HG03378 (cell line): ENCODE results near the gene RIT1.

ENCODE experiments used
- ATAC-seq: cut with Tn5 transposase; IDR thresholded peaks from one replicate; pipeline ENCODE4 v1.9.1; 2021; ENCODE audit warnings: mild to moderate bottlenecking, moderate library complexity; ENCODE audit not compliant: unreplicated experiment

RIT1 gene

GRCh38 chr1:155911156-155912055 is at the start of gene RIT1:
Gene RIT1, minus strand, starts transcription at chr1:155911349. Its CDS starts 588 bp downstream, at chr1:155910761.
- ATAC-seq, result peak; percentile 64

DNA sequence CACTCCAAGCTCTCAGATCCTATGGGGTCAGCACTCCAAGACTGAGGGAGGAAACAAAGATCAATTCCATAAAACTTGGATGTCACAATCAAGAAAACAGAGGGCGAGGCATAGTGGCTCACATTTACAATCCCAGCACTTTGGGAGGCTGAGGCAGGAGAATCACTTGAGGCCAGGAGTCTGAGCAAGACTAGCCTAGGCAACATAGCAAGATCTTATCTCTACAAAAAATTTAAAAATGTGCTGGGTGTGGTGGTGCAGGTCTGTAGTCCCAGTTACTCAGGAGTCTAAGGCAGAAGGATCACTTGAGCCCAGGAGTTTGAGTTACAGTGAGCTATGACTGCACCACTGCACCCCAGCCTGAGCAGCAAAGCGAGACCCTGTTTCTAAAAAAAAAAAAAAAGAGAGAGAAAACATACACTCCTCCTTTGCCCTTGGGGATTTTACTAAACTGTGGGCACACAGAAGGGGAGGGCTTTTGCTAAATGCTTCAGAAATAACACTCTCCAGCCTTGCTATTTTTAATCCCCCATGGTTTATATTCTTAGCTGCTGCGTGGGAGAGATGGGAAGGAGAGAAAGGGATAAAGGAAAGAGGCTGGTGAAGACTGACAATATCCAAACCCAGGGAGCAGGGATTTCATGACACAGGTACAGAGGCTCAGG is 49.1 kb upstream of the RIT1 start:
- no peak for ATAC-seq

DNA sequence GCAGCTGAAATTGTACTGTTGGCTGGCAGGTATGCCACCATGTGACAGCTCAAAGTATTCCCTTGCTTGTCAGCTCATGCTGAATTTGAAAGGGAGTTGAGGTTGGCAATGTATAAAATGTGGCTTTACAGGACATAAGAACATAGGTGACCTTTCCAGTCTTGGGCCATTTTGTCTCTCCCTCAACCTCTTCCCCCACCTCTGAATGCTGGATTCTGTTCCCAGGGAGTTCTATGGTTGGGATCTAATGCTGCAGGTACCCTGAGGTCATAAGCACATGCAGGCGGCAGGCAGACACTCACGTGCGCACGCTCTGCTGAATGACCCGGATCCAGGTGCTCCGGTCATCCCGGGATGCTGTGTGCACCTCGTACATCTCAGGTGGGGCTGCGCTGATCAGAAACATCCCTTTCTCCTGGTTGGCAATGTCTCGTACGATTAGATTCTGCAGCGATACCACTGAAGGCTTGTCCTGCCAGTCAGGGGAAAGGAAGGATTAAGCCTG is 46.3 kb upstream of the RIT1 start:
- no peak for ATAC-seq

GRCh38 chr1:155954645-155955044 is 43.5 kb upstream of the RIT1 start:
- ATAC-seq, result no peak

DNA sequence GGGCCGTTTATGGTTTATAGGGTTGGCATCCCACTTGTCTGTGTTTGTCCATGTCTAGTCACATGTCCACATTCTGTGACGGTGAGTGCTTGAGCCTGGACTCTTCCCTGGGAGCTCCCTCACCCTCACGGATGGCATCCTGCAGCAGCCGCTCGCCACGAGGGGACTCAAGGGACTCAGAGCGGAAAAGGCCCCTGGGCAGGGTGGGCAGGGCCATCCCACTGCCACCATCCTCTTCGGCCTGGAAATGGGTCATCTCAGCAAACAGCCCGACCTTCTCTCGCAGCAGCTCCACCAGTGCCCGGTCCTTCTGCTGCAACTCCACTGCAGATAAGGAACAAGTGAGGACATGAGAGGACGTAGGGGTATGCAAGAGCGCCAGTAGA is 41.3 kb upstream of the RIT1 start:
- ATAC-seq, result no peak

- no peak for ATAC-seq
These were observed 40.8 kb upstream of the RIT1 start for GRCh38 chr1:155951753-155952504.

DNA sequence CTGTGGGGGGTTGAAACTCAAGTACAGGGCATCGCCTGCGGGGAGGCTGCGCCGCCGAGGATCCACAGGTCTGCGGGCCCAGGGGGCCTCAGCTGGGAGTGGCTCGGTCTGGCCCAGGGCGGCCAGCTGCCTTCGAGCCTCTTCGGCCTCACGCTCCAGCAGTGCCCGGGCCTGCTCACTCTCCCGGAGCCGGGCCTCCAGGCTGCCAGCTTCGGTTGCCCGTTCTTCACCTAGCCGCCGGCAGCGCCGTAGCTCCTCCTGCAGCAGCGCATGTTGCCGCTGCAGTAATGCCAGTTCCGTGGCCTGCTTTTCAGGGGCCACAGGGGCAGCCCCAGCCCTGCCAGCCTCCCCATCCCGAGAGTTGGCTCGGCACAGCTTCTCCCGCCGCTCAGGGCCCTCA is 39.7 kb upstream of the RIT1 start:
- ATAC-seq, result no peak

DNA sequence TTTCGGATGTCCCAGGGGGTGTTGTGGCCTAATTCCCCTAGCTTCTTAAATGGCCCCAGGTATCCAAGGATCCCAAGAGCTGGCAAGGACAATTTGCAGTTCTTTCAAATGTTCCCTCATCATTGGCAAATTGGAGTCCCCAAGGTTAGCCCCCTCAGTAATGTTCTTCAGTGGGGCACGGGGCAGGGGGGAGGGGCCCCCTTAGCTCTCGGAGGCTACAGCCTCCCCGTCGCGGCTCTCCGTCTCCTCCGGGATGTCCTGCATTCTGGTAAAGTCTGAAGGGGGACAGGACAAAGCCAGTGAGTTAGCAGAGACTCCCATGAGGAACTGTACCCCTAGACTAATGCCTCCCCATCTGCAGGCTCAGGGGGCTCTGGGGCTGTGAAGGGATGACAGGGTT is 36.6 kb upstream of the RIT1 start:
- no peak for ATAC-seq

- no peak for ATAC-seq
These were observed 36.1 kb upstream of the RIT1 start for GRCh38 chr1:155947292-155947691.

DNA sequence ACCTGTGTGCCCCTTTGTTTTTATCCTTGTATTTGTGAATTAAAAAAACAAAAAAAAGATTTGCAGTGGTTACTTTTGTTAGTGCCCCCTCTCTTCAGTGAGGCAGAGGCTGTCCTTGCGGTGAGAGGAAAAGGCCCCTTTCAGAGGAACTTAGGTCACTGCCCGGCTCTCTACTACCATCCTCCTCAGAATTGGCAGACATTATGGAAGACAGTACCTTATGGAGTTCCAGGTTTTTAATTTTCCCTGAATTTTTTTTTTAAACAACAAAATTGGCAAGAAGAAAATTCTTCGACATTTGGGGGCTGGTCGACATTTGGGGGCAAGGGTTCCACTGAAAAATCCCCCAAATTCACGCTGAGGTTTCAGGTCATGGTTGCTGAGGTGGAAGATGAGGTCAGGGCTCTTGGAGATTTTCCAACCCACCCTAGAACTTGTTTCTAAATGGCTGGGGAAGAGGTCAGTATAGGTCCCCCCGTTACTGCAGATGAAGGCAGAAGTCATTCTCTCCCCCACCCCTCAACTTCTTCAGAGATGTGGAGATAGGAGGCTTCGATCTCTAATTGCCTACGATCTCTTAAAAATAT is 35.6 kb upstream of the RIT1 start:
- ATAC-seq, result peak; percentile 15

- ATAC-seq, result no peak
These were observed 33.3 kb upstream of the RIT1 start for GRCh38 chr1:155944444-155944799.

- no peak for ATAC-seq
These were observed 31.5 kb upstream of the RIT1 start for GRCh38 chr1:155942578-155943141.

DNA sequence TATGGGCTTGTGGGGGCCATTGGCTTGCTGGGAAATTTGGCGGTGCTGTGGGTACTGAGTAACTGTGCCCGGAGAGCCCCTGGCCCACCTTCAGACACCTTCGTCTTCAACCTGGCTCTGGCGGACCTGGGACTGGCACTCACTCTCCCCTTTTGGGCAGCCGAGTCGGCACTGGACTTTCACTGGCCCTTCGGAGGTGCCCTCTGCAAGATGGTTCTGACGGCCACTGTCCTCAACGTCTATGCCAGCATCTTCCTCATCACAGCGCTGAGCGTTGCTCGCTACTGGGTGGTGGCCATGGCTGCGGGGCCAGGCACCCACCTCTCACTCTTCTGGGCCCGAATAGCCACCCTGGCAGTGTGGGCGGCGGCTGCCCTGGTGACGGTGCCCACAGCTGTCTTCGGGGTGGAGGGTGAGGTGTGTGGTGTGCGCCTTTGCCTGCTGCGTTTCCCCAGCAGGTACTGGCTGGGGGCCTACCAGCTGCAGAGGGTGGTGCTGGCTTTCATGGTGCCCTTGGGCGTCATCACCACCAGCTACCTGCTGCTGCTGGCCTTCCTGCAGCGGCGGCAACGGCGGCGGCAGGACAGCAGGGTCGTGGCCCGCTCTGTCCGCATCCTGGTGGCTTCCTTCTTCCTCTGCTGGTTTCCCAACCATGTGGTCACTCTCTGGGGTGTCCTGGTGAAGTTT is 30.8 kb upstream of the RIT1 start:
- ATAC-seq, result no peak

- no peak for ATAC-seq
These were observed 30.1 kb upstream of the RIT1 start, which contains the start of gene RXFP4 for GRCh38 chr1:155940993-155941844. Gene RXFP4, plus strand, starts transcription at chr1:155941638. Its CDS starts 72 bp downstream, at chr1:155941710.

DNA sequence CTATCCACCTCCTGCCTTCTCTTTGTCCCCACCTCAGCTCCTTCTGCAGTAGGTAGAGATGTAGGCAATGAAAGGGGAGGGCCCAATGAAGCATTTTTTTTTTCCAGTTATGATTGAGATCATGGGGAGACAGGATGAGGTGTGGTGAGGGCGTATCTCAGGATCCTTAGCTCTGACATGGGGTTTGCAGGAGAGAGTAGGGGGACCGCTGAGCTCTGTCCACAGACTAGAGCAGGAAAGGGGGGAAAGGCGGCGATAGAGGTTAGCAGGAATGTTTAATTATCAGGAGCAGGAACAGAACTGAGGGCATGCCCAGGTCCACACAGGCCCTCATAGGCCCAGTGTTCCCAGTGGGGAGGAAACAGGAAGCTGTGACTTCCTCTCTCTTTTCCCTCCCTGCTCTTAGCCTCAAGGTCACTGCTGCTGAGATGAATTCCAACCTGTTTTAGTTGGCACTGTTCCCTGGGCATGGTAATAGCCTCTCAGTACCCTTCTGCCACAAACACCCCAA is 29.4 kb upstream of the RIT1 start:
- ATAC-seq, result no peak

GRCh38 chr1:155938220-155938627 is 27.1 kb upstream of the RIT1 start:
- no peak for ATAC-seq

GRCh38 chr1:155934936-155935590 is 23.9 kb upstream of the RIT1 start:
- ATAC-seq, result no peak
